ENCODE measurements around the gene PAK1. TPM values are rescaled to one million over a fixed set of nuclear protein-coding genes. Genes with fewer than 3 reads are reported as not detected.
"Not testable (repeated sequence)": the region's sequence is repeated elsewhere in the genome, so short reads cannot be mapped to it uniquely, and the experiment has no call there.

The PAK1 gene
- total RNA-seq, 3 donors from 2014 or later (not counting 1 experiment from before 2014, with no cell fraction given) = 18.8 to 27.3 (median 20.4) TPM

- no peaks in the 10 kb centered on the region for H3K4me1 Mint-ChIP-seq
- H3K27me3 Mint-ChIP-seq (ENCODE audit: low read depth in 2 of 2) = peaks cover 0 to 2% of the 10 kb centered on the region in 2 donors
- 95% methylated on average over 2 of the region's 2 CpGs for WGBS (ENCODE audit: insufficient coverage)
- no peaks in the 10 kb centered on the region for H3K4me1 ChIP-seq (ENCODE audit: control insufficient read depth, insufficient read depth, low read length)
- H3K27ac Mint-ChIP-seq = no peak overlapping the region
- no peaks in the 10 kb centered on the region for H3K27me3 ChIP-seq (ENCODE audit: control insufficient read depth, insufficient read depth, low read length)
- no peak overlapping the region for H3K27ac ChIP-seq (ENCODE audit: low read length)
- no peak overlapping the region for H3K4me3 ChIP-seq (ENCODE audit: low read length)
- no peaks in the 10 kb centered on the region for H3K36me3 Mint-ChIP-seq
- H3K9me3 ChIP-seq (ENCODE audit: control insufficient read depth, insufficient read depth, low read length) = no peaks in the 10 kb centered on the region
- no peak overlapping the region for H3K4me3 Mint-ChIP-seq
- DNase-seq (no peak), ATAC-seq (no peak)
- no peaks in the 10 kb centered on the region for H3K36me3 ChIP-seq (ENCODE audit: control insufficient read depth, insufficient read depth, low read length)
- no peak for TF ChIP-seq CTCF (IDR thresholded peaks at IDR 0.05)
- intact Hi-C loops (cut with micrococcal nuclease) = no loop called here
- H3K9me3 Mint-ChIP-seq = no peaks in the 10 kb centered on the region
These were observed 170.6 kb downstream of the PAK1 start for GRCh38 chr11:77303328-77303727.

GRCh38 chr11:77302752-77303151 is 171.1 kb downstream of the PAK1 start:
- Mint-ChIP-seq H3K27me3 (ENCODE audit: low read depth in 2 of 2) (peaks cover 0 to 2% of the 10 kb centered on the region in 2 donors), H3K27ac (no peak overlapping the region), H3K4me1 (no peaks in the 10 kb centered on the region), H3K9me3 (no peaks in the 10 kb centered on the region), H3K36me3 (no peaks in the 10 kb centered on the region), H3K4me3 (no peak overlapping the region)
- ATAC-seq (no peak), DNase-seq (no peak)
- no peak overlapping the region for H3K4me3 ChIP-seq (ENCODE audit: low read length)
- intact Hi-C loops (cut with micrococcal nuclease) = no loop called here
- no peak for TF ChIP-seq CTCF (IDR thresholded peaks at IDR 0.05)
- 83% methylated on average over 3 of the region's 3 CpGs for WGBS (ENCODE audit: insufficient coverage)
- H3K4me1 ChIP-seq (ENCODE audit: control insufficient read depth, insufficient read depth, low read length) = no peaks in the 10 kb centered on the region
- no peak overlapping the region for H3K27ac ChIP-seq (ENCODE audit: low read length)
- H3K9me3 ChIP-seq (ENCODE audit: control insufficient read depth, insufficient read depth, low read length) = no peaks in the 10 kb centered on the region
- no peaks in the 10 kb centered on the region for H3K27me3 ChIP-seq (ENCODE audit: control insufficient read depth, insufficient read depth, low read length)
- H3K36me3 ChIP-seq (ENCODE audit: control insufficient read depth, insufficient read depth, low read length) = no peaks in the 10 kb centered on the region

GRCh38 chr11:77301510-77301909 is 172.4 kb downstream of the PAK1 start, which contains the start of gene GDPD4:
Gene GDPD4, minus strand, starts transcription at chr11:77301686. Its CDS starts 16,549 bp downstream, at chr11:77285137.
- DNase-seq (no peak), ATAC-seq (no peak)
- Mint-ChIP-seq H3K27me3 (ENCODE audit: low read depth in 2 of 2) (peaks cover 0 to 2% of the 10 kb centered on the region in 2 donors), H3K27ac (no peak within 1 kb of the TSS), H3K4me1 (no peaks in the 10 kb centered on the region), H3K4me3 (no peak within 1 kb of the TSS), H3K36me3 (no peaks in the 10 kb centered on the region), H3K9me3 (no peaks in the 10 kb centered on the region)
- WGBS (ENCODE audit: insufficient coverage) = 94% methylated on average over 14 of the region's 15 CpGs
- Histone ChIP-seq H3K9me3 (ENCODE audit: control insufficient read depth, insufficient read depth, low read length) (no peaks in the 10 kb centered on the region), H3K27me3 (ENCODE audit: control insufficient read depth, insufficient read depth, low read length) (no peaks in the 10 kb centered on the region), H3K36me3 (ENCODE audit: control insufficient read depth, insufficient read depth, low read length) (no peaks in the 10 kb centered on the region), H3K27ac (ENCODE audit: low read length) (no peak within 1 kb of the TSS), H3K4me1 (ENCODE audit: control insufficient read depth, insufficient read depth, low read length) (no peaks in the 10 kb centered on the region), H3K4me3 (ENCODE audit: low read length) (no peak within 1 kb of the TSS)
- intact Hi-C loops (cut with micrococcal nuclease) = no loop called here
- TF ChIP-seq CTCF (IDR thresholded peaks at IDR 0.05) = no peak

GRCh38 chr11:77300695-77301094 is 173.2 kb downstream of the PAK1 start:
- Mint-ChIP-seq H3K9me3 (no peaks in the 10 kb centered on the region), H3K36me3 (no peaks in the 10 kb centered on the region), H3K4me1 (no peaks in the 10 kb centered on the region), H3K27me3 (ENCODE audit: low read depth in 2 of 2) (peaks cover 0 to 2% of the 10 kb centered on the region in 2 donors), H3K27ac (no peak overlapping the region), H3K4me3 (no peak overlapping the region)
- H3K4me1 ChIP-seq (ENCODE audit: control insufficient read depth, insufficient read depth, low read length) = no peaks in the 10 kb centered on the region
- no peaks in the 10 kb centered on the region for H3K27me3 ChIP-seq (ENCODE audit: control insufficient read depth, insufficient read depth, low read length)
- no peaks in the 10 kb centered on the region for H3K36me3 ChIP-seq (ENCODE audit: control insufficient read depth, insufficient read depth, low read length)
- TF ChIP-seq CTCF (IDR thresholded peaks at IDR 0.05) = no peak
- no peak overlapping the region for H3K4me3 ChIP-seq (ENCODE audit: low read length)
- 66% methylated on average over 4 of the region's 5 CpGs for WGBS (ENCODE audit: insufficient coverage)
- no peaks in the 10 kb centered on the region for H3K9me3 ChIP-seq (ENCODE audit: control insufficient read depth, insufficient read depth, low read length)
- DNase-seq (no peak), ATAC-seq (no peak)
- H3K27ac ChIP-seq (ENCODE audit: low read length) = no peak overlapping the region
- intact Hi-C loops (cut with micrococcal nuclease) = no loop called here

- H3K9me3 ChIP-seq (ENCODE audit: control insufficient read depth, insufficient read depth, low read length); H3K4me1 ChIP-seq (ENCODE audit: control insufficient read depth, insufficient read depth, low read length); ATAC-seq; H3K36me3 Mint-ChIP-seq; H3K4me3 ChIP-seq (ENCODE audit: low read length); H3K4me3 Mint-ChIP-seq; H3K4me1 Mint-ChIP-seq; H3K27ac ChIP-seq (ENCODE audit: low read length); intact Hi-C loops (cut with micrococcal nuclease); DNase-seq; H3K27me3 Mint-ChIP-seq (ENCODE audit: low read depth in 2 of 2); H3K27me3 ChIP-seq (ENCODE audit: control insufficient read depth, insufficient read depth, low read length); H3K9me3 Mint-ChIP-seq; H3K27ac Mint-ChIP-seq; H3K36me3 ChIP-seq (ENCODE audit: control insufficient read depth, insufficient read depth, low read length): not testable (repeated sequence)
- 78% methylated on average over 6 of the region's 6 CpGs for WGBS (ENCODE audit: insufficient coverage)
These were observed 173.9 kb downstream of the PAK1 start for GRCh38 chr11:77300028-77300427.

Measured in natural killer cell (primary cell).